Measurements from ENCODE around the gene DOCK1. TPM values are rescaled to one million over a fixed set of nuclear protein-coding genes. Genes with fewer than 3 reads are reported as not detected.

The DOCK1 gene
- total RNA-seq, 2 experiments from 2014 or later = 0.05 TPM; not detected in 1

DNA sequence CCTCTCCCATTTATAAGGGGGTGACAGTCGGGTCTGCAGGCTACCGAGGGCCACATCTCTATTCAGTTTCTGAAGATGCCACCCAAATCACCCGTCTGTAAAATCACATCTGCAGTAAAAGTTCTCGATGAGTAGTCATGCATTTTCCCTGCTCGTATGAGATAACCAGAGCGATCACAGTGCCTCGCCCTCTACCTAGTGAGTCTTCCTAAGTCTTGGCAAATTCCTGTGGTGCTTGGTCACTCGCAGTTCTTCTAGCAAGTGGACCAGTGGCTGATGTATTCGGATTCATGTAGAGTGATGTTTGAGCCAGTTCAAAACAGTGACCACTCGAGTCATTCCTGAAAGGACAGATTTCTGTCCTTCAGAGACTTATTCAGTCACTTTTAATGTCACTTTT, 246.3 kb downstream of the DOCK1 start:
- DNase-seq = no peak
- ChIA-PET POLR2A (no interaction called here), CTCF (no interaction called here)
- H3K9me3 Mint-ChIP-seq = no peaks in the 10 kb centered on the region
- no peak overlapping the region for H3K4me3 Mint-ChIP-seq
- H3K36me3 Mint-ChIP-seq (ENCODE audit: low read depth) = no peaks in the 10 kb centered on the region
- H3K27ac Mint-ChIP-seq = no peak overlapping the region
- H3K27me3 Mint-ChIP-seq = no peaks in the 10 kb centered on the region
- H3K4me1 Mint-ChIP-seq = no peaks in the 10 kb centered on the region

- H3K4me1 Mint-ChIP-seq = no peaks in the 10 kb centered on the region
These were observed 246.9 kb downstream of the DOCK1 start for GRCh38 chr10:127151981-127152699.

GRCh38 chr10:127153181-127153580, 248.0 kb downstream of the DOCK1 start:
- CTCF ChIA-PET = no interaction called here
- Mint-ChIP-seq H3K4me1 (no peaks in the 10 kb centered on the region), H3K27ac (no peak overlapping the region), H3K36me3 (ENCODE audit: low read depth) (no peaks in the 10 kb centered on the region), H3K4me3 (no peak overlapping the region), H3K9me3 (no peaks in the 10 kb centered on the region), H3K27me3 (no peaks in the 10 kb centered on the region)
- no peak for DNase-seq
- POLR2A ChIA-PET = no interaction called here

More at GRCh38 chr10:127151981-127152699, 246.9 kb downstream of the DOCK1 start:
- no peak for DNase-seq
- Mint-ChIP-seq H3K27ac (no peak overlapping the region), H3K27me3 (no peaks in the 10 kb centered on the region), H3K9me3 (no peaks in the 10 kb centered on the region), H3K36me3 (ENCODE audit: low read depth) (no peaks in the 10 kb centered on the region), H3K4me3 (no peak overlapping the region)
- CTCF ChIA-PET = no interaction called here
- POLR2A ChIA-PET = no interaction called here

GRCh38 chr10:127154831-127155620, 249.8 kb downstream of the DOCK1 start:
- Mint-ChIP-seq H3K36me3 (ENCODE audit: low read depth) (no peaks in the 10 kb centered on the region), H3K4me1 (no peaks in the 10 kb centered on the region), H3K27me3 (no peaks in the 10 kb centered on the region), H3K27ac (no peak overlapping the region), H3K4me3 (no peak overlapping the region), H3K9me3 (no peaks in the 10 kb centered on the region)
- DNase-seq = no peak
- ChIA-PET CTCF (no interaction called here), POLR2A (no interaction called here)

GRCh38 chr10:127157089-127157488, 251.9 kb downstream of the DOCK1 start:
- Mint-ChIP-seq H3K36me3 (ENCODE audit: low read depth) (no peaks in the 10 kb centered on the region), H3K27me3 (no peaks in the 10 kb centered on the region), H3K4me3 (no peak overlapping the region), H3K9me3 (no peaks in the 10 kb centered on the region), H3K27ac (no peak overlapping the region), H3K4me1 (no peaks in the 10 kb centered on the region)
- ChIA-PET POLR2A (no interaction called here), CTCF (no interaction called here)
- DNase-seq = no peak

DNA sequence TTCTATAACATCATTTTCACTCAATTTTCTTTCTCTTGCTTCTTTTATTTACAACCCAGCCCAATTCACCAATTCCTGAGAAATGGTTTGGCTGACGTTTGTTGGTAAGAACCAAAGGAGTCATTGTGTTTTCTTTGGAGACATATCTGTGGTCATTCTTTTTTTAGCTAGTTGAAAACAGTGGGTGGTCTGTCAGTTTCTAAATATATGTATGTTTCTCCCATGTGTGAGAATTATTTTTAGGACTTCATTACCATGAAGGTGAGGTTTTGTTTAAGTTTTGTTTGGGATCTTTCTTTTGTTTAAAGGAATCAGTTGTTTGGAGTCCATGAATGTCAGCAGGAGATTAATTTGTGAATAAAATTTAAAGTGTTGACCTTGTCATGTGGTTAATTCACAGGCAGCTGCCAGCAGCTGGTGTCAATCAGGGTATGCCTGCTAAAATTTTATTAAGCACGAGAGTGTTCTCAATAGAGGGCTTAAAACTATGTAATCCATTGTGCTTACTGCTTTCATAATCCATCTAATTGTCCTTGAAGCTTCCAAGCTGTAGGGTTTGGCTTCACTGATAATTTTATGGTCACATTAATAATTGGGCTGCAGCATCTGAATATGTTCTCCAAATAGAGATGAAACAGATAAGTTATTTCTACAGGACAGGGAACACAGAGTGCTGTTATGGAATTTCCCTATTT, 252.4 kb downstream of the DOCK1 start:
- H3K27ac Mint-ChIP-seq = no peak overlapping the region
- ChIA-PET CTCF (no interaction called here), POLR2A (no interaction called here)
- H3K9me3 Mint-ChIP-seq = no peaks in the 10 kb centered on the region
- DNase-seq = no peak
- H3K4me1 Mint-ChIP-seq = no peaks in the 10 kb centered on the region
- no peaks in the 10 kb centered on the region for H3K27me3 Mint-ChIP-seq
- no peaks in the 10 kb centered on the region for H3K36me3 Mint-ChIP-seq (ENCODE audit: low read depth)
- no peak overlapping the region for H3K4me3 Mint-ChIP-seq

- H3K27ac Mint-ChIP-seq = no peak overlapping the region
- no peaks in the 10 kb centered on the region for H3K9me3 Mint-ChIP-seq
- ChIA-PET POLR2A (no interaction called here), CTCF (no interaction called here)
- no peak for DNase-seq
- H3K4me1 Mint-ChIP-seq = no peaks in the 10 kb centered on the region
- no peak overlapping the region for H3K4me3 Mint-ChIP-seq
- H3K27me3 Mint-ChIP-seq = no peaks in the 10 kb centered on the region
- no peaks in the 10 kb centered on the region for H3K36me3 Mint-ChIP-seq (ENCODE audit: low read depth)
These were observed 253.4 kb downstream of the DOCK1 start for GRCh38 chr10:127158662-127159061.

DNA sequence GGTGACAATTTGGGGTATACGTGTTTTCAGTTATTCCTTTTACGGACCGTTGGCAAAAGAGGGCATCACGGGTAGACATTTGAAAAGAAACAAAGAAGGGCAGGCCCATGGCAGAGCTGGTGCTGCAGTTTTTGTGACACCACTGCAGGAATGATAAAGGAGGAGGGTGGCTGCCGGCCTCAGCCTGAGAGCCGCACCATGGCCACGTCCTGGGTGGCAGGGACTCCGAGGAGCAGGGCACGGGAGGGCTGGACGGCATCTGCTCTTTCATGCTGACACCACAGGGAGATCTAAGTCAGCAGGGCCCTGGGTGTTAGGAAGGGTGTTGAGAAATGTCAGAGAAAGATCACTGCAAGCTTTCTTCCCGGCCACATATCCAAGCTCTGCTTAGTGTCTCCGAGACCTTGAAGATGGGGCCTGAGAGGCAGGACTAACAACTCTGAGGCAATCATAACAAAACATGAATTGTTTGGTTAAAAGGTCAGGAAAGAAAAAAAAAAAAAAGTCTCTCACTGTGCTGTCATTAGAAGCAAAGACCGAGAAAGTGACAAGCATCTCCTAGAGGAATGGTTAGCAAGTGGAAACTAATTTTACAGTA, 254.5 kb downstream of the DOCK1 start:
- no peaks in the 10 kb centered on the region for H3K27me3 Mint-ChIP-seq
- H3K27ac Mint-ChIP-seq = no peak overlapping the region
- H3K9me3 Mint-ChIP-seq = no peaks in the 10 kb centered on the region
- ChIA-PET POLR2A (no interaction called here), CTCF (no interaction called here)
- no peaks in the 10 kb centered on the region for H3K36me3 Mint-ChIP-seq (ENCODE audit: low read depth)
- no peak overlapping the region for H3K4me3 Mint-ChIP-seq
- no peaks in the 10 kb centered on the region for H3K4me1 Mint-ChIP-seq
- DNase-seq = no peak

DNA sequence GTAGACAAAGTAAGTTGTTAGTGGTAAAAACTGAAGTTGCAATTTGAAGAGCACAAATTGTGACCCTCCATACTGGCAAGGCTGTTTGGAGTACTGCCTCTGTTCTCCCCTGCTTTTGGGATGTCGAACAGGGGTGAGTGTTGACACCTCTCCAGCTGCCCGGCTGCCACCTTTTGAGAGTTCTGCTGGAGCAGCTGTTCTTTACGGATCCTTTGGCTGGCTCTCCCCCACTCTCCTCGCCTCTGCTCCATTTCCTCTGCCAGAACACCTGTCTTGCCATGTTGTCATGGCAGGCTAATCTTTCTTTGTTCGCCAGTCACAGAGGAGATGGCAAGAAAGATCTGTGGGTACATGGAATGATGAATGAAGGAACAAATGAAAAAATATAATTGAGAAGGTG, 256.3 kb downstream of the DOCK1 start:
- ChIA-PET CTCF (no interaction called here), POLR2A (no interaction called here)
- Mint-ChIP-seq H3K27me3 (no peaks in the 10 kb centered on the region), H3K27ac (no peak overlapping the region), H3K4me3 (no peak overlapping the region), H3K4me1 (no peaks in the 10 kb centered on the region), H3K36me3 (ENCODE audit: low read depth) (no peaks in the 10 kb centered on the region), H3K9me3 (no peaks in the 10 kb centered on the region)
- DNase-seq = no peak

DNA sequence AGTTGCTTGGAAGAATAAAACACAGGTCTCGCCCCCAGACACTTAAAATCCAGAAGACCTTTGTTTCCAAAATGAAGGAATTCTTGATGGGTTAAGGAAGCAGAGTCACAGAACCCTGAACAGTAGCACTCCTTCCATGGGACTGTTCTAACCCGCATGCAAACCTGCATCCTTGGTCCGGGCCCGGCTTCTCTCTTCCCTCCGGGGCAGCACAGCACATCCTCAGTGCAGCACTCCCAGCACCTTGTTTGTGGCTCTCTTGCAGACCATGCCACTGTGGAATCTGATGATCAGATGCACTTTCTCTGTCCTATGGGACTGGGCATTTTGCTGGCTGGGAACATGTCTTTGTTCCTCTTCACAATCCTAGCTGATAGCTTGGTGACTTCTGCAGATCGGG, 257.6 kb downstream of the DOCK1 start:
- H3K9me3 Mint-ChIP-seq = no peaks in the 10 kb centered on the region
- no peaks in the 10 kb centered on the region for H3K36me3 Mint-ChIP-seq (ENCODE audit: low read depth)
- CTCF ChIA-PET = no interaction called here
- no peaks in the 10 kb centered on the region for H3K4me1 Mint-ChIP-seq
- POLR2A ChIA-PET = no interaction called here
- no peaks in the 10 kb centered on the region for H3K27me3 Mint-ChIP-seq
- no peak overlapping the region for H3K27ac Mint-ChIP-seq
- no peak overlapping the region for H3K4me3 Mint-ChIP-seq
- no peak for DNase-seq

GRCh38 chr10:127168261-127168660, 263.0 kb downstream of the DOCK1 start:
- no peak for DNase-seq
- Mint-ChIP-seq H3K4me1 (no peaks in the 10 kb centered on the region), H3K4me3 (no peak overlapping the region), H3K27me3 (no peaks in the 10 kb centered on the region), H3K9me3 (no peaks in the 10 kb centered on the region), H3K36me3 (ENCODE audit: low read depth) (no peaks in the 10 kb centered on the region), H3K27ac (no peak overlapping the region)
- ChIA-PET CTCF (no interaction called here), POLR2A (no interaction called here)

DNA sequence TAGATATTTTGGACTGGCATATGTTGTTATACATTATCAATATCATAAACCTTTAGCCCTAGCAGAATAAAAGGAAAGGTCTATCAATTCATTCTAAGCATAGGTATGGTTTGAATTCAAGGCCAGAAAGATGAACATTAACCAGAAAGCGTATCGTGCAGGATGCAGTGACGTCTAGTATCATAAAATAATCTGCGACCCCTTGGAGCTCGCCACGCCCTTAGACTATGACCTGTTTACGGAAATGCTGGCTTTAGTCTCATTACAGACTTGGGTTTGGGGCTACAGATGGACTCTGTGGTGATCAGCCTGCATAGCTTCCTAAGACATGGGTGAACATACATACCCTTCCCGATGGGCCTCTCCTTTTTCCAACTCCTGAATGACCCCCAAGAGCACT, 269.6 kb downstream of the DOCK1 start:
- CTCF ChIA-PET = no interaction called here
- H3K27ac Mint-ChIP-seq = no peak overlapping the region
- no peaks in the 10 kb centered on the region for H3K36me3 Mint-ChIP-seq (ENCODE audit: low read depth)
- POLR2A ChIA-PET = no interaction called here
- no peaks in the 10 kb centered on the region for H3K4me1 Mint-ChIP-seq
- H3K4me3 Mint-ChIP-seq = no peak overlapping the region
- H3K9me3 Mint-ChIP-seq = no peaks in the 10 kb centered on the region
- H3K27me3 Mint-ChIP-seq = no peaks in the 10 kb centered on the region
- DNase-seq = no peak

GRCh38 chr10:127175357-127176110, 270.3 kb downstream of the DOCK1 start:
- H3K27me3 Mint-ChIP-seq = no peaks in the 10 kb centered on the region
- no peaks in the 10 kb centered on the region for H3K9me3 Mint-ChIP-seq
- DNase-seq = no peak
- no peak overlapping the region for H3K4me3 Mint-ChIP-seq
- POLR2A ChIA-PET = interaction anchor here (0.7 kb wide), 1 partner anchor 1330 kb away, joined by 3 read pairs; no protein-coding TSS in a partner anchor
- no peaks in the 10 kb centered on the region for H3K4me1 Mint-ChIP-seq
- CTCF ChIA-PET = no interaction called here
- no peak overlapping the region for H3K27ac Mint-ChIP-seq
- no peaks in the 10 kb centered on the region for H3K36me3 Mint-ChIP-seq (ENCODE audit: low read depth)

All from activated CD4-positive, alpha-beta T cell treated with anti-CD3 and anti-CD28 coated beads, Interleukin-2, amount 10 ng/mL, durations not matched to agents 7 days and 5 days (primary cell).